HG03342 (cell line): Measurements from ENCODE around the gene GPC5.

Experiments
- ATAC-seq: cut with Tn5 transposase; IDR thresholded peaks from one replicate; pipeline ENCODE4 v1.9.1; 2021; ENCODE audit warnings: mild to moderate bottlenecking, moderate library complexity; ENCODE audit not compliant: unreplicated experiment

Gene GPC5

DNA sequence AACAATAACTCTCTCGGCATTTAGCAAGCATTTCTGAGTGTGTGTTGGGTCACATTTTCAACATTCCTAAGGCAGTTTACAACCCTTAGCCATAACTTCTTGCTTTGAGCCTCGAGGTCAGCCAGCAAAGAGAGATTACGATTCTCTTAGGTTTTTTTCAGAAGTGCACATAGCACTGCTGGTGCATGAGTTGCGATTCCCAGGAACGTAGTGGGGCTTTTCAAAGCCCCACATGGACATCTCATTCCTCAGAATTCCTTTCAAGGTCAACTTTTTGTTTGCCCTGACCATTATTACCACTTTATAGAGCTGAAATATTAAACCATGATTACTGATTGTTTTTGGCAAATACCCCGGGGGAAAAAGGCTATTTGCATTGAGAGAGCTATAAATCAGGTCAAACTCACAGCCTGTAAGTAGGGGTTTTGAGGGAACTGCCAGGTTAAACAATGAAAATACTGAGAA, 705.3 kb downstream of the GPC5 start:
- no peak for ATAC-seq

DNA sequence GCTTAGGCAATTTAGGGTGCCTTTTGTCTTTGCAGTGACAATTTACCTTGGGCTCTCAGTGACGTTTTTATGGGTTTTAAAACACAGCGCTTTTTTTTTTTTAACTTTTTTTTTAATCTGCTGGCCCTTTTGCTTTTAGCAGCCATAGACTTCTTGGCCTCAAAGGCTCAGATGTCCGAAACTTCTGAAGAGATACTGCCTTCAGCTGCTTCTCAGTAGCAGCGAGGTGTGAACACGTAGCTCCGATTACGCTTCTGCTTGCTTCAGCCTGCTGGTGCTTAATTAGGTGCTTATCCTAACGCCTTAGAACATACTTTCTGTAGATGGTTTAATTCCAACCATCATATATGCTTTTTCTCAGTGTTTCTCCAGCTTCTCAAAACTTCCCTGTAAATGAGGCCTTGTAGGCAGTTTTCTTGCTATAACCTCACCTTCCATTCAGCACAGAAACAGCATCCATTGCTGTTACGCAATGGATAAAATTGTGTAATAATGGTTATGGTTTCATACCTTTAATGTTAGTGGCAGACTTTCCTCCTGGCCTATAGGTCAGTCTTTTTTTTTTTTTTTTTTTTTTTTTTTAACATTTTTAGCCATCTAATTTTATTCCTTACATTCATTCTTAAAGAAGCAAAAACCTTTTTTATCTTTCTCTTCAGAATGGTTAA, 723.9 kb downstream of the GPC5 start:
- ATAC-seq: no peak

DNA sequence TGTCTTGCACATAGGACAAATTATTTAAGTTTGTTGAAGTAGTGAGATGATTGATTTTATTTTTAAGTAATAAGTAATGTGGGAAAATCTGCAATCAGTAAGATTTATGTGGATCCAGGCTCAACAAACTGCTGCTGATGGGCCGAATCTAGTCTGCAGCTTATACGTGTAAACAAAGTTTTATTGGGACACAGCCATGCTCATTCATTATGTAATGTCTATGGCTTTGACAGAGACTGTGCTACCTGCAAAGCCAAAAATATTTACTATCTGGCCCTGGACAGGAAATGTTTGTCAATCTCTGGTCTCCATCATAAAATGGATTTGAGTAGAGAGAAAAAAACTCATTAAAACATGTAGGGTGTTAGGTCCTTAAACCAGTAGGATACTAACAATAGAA, 728.0 kb downstream of the GPC5 start:
- no peak for ATAC-seq

DNA sequence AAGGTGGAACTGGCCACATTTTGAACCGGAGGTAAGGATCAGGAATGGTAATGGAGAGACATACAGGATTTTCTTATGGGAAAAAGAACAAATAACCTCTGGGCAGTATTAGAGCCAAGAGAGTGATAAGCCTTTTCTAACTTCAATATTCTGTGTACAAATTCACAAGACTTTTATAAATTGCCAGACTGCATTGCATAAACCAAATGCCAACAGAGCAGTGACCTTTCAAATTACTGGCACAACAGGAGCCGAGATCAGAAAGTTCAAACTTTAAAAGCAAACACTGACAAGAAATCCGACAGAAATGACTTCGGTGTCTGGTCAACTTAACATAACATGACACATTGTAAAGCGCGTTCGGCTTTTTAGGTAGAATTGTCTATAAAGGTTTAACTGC, 737.1 kb downstream of the GPC5 start:
- ATAC-seq: no peak

DNA sequence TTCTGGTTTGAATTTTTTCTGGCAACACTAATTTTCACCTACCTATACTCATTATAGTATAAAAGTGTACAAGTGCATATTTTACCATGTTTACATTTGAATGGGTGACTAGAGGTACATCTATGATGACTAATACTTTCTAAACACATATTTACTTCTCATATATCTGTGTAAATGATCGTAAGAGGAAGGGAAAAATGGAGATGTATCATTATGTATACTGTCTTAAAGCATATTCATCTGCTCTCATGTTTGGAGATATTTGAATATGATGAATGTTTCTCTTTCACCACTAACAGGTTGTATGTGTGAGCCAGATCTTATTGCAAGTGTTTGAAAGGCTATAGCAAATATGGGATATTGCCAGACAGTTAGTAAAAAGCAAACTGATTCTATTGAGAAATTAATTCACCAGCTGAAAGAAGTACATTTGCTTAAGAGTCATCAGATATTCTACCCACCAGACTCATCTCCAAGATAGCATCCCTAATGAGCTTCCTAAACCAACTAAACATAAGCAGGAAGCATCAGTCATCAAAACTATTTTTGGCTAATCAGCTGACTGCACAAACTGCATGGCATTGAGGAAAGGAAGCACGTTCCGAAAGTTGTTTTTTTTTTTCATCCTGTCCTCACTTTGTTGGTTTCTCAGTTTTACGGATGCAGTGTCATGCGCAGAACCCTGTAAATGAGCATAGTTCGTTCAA, 738.2 kb downstream of the GPC5 start:
- ATAC-seq: no peak

DNA sequence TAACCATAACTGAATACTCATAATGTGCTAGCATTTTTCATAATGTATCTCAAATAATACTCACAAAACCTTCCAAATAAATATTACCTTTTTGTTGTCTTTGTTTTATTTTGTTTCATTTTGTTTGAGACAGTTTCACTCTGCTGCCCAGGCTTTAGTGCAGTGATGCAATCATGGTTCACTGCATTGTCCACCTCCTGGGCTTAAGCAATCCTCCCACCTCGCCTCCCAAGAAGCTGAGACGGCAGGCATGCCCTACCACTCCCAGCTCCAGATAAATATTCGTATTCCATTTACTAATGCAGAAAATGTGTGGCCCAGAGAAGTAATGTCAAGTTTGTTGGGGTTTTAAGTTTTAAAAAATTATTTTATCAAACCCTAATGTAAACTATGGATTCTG, 739.1 kb downstream of the GPC5 start:
- no peak for ATAC-seq

DNA sequence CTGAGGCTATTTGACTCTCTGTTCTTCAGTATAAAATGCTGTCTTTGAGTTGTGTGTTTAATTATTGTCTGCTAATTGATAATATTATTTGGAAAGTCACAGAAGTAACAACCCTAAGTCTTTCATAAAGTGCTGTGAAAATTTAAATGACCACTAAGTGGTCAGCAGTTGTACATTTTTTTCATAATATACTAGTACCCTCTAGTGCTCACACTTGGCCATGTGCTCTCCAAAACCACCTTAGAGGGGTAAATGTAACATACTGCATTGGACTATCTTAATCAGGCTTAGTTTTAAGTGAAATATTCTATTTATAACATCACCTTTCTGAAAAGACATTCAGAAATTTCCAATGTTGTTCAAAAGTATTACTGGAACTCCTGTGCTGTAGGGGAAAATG, 745.3 kb downstream of the GPC5 start:
- ATAC-seq: no peak

DNA sequence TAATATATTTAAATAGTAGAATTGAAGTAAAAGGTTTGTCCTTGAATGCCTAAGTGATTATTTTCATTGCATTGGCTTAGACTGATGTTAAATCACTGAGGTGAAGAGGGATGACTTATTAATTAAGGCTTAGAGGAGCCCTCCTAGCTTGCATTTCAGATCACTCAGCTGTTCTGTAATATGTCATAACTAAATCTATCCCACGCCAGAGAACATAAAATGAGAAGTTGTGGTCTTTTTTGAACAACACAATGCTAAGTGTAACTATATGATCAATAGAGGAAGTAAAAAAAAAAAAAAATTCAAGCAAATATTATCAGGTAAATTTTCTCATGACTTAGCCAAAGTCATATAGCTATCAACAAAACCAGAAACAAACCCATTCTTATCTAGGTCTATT, 752.2 kb downstream of the GPC5 start:
- no peak for ATAC-seq

DNA sequence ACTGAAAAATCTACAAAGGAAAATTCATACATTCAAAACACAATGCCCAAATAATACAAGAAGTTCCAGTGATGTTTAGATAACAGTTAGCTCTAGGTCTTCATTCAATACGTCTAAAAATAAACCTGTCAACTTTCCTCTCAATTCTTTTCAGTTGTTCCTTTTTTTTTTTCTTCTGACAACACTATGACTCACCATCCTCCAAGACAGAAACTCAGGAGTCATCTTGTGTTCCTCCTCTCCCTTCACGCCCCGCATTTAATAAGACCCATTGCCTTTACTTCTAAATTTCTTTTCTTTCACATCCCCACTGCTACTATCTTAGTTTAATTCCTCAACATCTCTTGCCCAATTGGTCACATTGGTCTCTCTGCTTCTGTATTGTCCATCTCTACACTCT, 759.9 kb downstream of the GPC5 start:
- ATAC-seq: no peak

DNA sequence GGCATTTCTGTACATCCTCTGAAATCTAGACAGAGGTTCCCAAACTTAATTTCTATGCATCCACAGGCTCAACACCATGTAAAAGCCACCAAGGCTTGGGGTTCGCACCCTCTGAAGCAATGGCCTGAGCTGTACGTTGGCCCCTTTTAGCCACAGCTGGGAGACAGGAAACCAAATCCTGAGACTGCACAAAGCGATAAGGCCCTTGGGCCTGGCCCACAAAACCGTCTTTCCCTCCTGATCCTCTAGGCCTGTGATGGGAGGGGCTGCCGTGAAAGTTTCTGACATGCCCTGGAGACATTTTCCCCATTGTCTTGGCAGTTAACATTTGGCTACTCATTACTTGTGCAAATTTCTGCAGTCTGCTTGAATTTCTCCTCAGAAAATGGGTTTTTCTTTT, 766.4 kb downstream of the GPC5 start:
- no peak for ATAC-seq

DNA sequence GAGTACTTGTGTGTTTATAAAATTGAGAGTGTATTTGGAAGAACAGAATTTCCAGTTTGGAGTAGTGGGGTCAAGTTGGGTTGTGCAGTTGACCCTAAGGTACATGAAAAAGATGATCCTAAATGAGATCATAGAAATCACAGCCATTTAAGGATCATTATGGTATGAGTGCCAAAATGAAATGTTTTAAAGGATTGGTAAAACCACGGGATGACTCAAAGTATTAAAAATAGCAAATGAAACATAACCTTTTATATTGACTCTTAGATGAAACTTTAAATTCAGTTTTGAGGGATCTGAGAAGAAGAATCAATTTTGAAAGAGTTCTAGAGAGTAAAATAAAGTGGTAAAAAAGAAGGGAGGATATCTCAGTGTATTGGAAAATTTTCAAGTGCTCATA, 773.8 kb downstream of the GPC5 start:
- ATAC-seq: no peak

DNA sequence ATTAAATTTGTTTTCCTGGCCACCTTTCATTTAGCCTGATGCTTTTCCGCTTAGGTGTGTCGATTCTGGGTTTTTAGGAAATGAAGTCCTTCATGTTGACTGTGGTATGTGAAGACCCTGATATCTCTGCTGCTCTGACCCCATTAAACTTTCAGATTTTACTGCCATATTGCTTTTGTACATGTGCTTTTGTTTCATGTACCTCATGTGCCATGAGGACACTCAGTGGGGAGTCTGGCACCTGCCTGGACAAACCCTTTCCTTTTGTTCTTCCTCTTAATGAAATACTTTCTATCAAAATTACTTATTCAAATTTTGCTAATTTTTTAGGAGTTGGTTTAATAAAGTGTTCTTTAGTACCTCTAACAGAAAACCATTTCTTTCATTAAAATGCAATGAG, 774.8 kb downstream of the GPC5 start:
- no peak for ATAC-seq

DNA sequence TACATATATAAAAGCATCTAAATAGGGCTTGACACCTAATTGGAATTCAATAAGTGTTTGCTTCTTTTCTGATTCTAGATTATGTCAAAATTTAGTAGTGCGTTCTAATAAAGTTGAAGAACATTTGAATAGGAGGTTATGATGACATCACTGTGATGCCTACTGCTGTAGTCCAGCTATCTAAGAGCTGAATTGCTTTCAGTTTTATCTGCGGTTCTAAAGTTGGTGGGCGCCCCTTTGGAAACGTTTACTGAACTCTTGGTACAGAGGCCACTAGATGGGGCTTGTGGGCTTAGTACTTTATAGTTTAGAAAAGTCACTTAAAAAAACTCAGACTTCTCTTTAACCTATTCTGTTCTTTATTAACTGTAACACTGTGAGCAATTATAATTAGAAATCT, 776.9 kb downstream of the GPC5 start:
- peak; percentile 85 for ATAC-seq

DNA sequence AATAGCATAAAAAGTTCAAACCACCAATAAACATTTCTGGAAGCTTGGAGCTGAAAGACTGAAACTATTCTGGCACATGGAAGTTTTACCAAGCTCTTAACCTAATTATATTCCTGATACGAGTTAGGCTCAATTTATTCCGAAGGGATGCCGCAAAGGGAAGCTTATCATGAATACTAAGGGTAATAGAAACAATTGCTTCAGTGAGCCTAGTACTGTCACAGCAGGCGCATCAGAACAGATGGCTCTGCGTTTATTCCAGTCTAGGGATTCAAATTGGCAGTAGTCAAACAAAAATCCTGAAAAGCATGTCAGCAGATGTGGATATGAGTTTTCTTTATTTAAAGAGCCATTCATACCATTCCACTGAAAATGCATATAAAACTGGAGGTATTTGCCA, 779.5 kb downstream of the GPC5 start:
- ATAC-seq: no peak

DNA sequence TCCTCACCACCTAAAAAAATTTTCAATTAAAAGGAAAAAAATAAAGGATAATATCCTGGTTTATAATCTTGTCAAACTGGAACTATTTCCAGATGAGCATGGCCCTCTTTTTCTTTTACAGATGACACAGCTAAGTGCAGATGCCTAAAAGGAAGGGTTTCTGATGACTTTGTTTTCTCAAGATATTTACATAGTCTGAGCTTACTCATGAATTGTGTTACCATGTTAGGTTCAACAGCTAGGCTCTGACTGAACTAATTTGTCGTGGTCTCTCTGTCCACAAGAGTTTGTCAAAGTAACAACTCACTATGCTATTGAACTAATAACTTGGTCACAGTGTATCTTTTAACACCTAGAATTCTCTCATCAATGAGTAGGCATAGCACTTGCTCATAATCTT, 780.8 kb downstream of the GPC5 start:
- no peak for ATAC-seq

DNA sequence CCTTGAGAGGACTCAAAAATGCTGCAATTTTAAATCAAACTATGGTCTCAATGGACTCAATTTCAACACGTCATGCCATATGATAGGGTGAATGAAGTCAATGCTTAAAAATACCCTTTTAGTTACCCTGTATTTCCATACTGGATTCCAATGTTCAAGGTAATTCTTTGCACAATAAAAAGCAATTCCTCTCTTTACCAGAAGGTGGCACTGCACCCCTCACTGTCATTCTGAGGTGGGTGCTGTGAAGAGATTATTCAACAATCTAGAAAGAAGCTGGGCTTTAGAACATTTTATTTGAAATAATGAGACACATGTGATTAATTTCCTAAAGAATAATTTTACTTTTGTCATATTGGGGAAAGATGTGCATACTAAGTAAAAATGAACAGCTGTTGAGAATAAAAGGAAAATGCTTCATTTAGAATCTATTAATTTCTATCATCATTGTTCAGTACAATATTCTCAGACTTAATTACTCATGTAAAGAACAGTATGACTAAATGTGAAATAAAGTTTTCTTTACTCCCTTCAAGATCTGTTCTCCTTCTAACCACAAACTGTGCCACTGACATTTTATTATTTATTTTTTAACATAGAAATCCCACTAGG, 789.1 kb downstream of the GPC5 start:
- ATAC-seq: peak; percentile 86

DNA sequence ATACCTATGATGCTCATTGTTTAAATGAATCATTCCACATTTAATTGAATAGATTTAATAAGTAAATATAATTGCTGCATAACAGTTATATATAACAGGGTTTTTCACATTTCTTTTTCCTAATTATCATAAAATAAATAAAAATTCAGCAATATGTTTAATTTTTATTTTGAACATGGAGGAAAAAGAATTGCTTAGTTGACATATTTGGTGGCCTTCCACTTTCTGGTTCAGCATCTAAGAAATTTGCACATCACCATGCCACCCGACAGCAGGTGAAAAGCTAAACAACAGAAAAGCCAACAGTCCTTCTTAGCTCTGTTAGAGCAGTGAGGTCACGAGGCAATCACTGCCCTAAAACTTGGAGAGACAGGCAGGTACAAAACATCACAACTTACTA, 790.2 kb downstream of the GPC5 start:
- no peak for ATAC-seq

DNA sequence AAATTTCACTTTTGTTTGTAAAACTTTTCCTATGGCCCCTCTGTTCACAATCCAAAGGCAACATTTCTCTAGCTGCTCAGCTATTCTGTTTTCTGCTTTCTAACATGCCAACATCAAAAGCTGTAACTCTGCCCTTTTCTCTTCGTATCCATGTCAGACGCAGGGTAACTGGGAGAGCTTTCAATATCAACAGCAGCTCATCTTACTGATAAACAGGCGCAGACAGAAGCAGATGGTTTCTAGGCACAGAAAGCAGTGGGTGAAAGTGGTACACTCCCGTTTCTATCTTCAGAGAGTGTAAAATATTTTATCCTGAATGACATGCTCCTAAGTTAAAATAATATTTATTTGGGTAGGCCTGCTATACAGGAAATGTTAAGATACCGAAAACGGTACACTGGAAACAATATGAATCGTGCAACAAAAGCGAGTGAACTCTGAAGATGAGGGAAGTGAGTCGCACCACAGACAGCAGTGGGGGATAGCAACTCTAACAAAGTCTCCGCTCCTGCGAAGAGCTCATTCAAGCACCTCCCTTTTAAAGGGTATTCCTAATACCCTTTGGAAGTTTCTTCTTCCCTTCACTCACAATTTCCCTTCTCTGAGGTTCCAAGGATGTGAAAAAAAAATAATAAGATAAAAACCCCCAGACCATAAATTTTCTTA, 798.3 kb downstream of the GPC5 start:
- ATAC-seq: no peak

DNA sequence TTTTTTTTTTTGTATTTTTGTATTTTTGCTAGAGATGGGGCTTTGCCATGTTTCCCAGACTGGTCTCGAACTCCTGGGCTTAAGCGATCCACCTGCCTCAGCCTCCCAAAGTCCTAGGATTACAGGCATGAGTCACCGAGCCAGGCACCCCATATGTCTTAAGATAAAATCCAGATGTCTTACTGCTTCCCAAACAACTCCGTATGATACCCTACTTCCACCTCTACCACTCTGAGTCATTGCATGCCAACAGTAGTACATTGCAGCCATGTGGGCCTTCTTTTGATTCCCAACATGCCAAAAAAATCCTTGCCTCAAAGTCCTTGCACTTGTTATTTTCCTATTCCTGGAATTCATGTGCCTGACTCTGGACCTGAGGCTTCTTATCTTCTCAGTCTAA, 799.2 kb downstream of the GPC5 start:
- no peak for ATAC-seq

DNA sequence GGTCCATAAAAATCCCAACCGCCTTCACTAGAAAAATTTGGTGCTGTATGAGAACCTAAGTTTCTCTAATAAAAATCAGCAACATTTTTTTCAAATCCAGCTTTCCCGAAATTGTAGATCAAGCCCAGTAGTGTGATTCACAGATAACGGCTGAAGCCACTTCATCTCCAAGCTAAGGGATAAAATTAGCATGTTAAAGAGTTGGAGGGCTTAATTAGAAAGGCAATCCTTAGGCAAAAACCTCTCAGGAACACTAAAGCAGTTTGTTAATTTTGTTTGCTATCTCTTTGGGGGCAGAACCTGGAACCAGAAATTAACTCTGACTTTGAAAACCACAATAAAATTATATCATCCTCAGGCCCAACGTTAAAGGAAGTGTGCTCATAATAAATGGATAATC, 820.2 kb downstream of the GPC5 start:
- ATAC-seq: no peak

DNA sequence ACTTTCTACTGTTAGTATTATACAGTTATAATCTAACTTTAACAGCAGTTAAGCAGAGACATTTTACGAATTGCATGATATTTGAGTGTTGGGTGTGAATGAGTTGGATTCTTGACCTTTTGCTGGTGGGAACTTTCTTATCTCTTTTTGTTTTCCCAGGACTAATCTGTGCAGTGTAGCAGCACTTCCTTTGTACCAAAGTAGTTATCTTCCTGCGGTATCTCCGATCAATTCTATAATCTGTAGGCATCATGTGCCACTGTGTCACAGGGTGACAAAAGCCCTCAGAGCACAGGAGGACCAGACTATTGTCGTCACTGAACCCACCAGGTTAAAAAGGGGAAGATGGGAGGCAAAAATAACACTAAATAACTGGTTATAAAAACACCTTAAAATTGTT, 823.5 kb downstream of the GPC5 start:
- ATAC-seq: no peak
